Vagina (tissue), 2 donors: Measurements from ENCODE around the gene KCNJ10.

ENCODE experiments used
- POLR2A ChIP-seq, 2 donors: fragments of 450-650 bp; IDR thresholded peaks; one replicate each; pipeline ENCODE4 v1.6.1; 2017; ENCODE audit warnings: antibody characterized with exemption in 2 of 2, mild to moderate bottlenecking in 2 of 2, moderate library complexity in 2 of 2
- POLR2AphosphoS5 ChIP-seq, 2 donors: sonication (generic); formaldehyde crosslinking; IDR thresholded peaks; one replicate each; pipeline ENCODE4 v1.9.0; 2017; ENCODE audit warnings: antibody characterized with exemption in 2 of 2, mild to moderate bottlenecking in 2 of 2, low read depth in 1 of 2; ENCODE audit not compliant: insufficient read depth in 1 of 2
- TF ChIP-seq, protein P1 (sequence below), 3 experiments: fragments of 450-650 bp in 2 of 3; fragments of 200-600 bp in 1 of 3; sonication (generic) in 1 of 3; IDR thresholded peaks; one replicate each; pipeline ENCODE4 v1.5.1; 2017 to 2019; ENCODE audit warnings: antibody characterized with exemption in 3 of 3, mild to moderate bottlenecking in 2 of 3, moderate library complexity in 2 of 3

DNA sequence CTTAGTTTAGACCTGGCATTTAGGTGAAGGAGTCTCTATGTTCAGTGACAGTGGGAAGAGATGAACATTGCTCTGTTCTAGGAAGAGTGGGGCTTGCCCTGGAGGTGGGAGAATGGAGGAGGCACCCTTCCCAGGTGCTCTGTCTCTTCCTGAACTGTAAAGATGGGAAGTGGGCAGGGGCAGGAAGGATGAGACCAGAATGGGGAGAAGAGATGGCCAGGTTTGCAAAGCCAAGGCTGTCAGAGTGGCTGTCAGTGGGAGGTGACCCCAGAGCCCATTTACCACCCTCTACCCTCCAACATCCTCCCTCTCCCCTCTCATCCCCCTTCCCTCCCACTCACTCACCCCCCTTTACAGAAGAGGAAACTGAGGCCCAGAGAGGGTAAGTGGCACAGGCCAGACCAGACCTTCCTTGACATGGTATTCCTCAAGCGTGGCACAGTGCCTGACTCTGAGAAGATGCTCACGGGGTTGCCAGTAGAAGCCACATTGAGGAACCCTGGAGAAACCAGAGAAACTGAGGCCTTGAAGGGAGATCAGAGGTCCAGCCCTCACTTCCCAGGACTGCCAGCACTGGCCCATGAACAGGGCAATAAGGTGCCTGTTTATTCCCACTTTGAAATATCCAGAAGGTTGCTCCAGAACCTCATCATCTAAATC, 29.9 kb upstream of the KCNJ10 start:
- TF ChIP-seq, protein P1, sequence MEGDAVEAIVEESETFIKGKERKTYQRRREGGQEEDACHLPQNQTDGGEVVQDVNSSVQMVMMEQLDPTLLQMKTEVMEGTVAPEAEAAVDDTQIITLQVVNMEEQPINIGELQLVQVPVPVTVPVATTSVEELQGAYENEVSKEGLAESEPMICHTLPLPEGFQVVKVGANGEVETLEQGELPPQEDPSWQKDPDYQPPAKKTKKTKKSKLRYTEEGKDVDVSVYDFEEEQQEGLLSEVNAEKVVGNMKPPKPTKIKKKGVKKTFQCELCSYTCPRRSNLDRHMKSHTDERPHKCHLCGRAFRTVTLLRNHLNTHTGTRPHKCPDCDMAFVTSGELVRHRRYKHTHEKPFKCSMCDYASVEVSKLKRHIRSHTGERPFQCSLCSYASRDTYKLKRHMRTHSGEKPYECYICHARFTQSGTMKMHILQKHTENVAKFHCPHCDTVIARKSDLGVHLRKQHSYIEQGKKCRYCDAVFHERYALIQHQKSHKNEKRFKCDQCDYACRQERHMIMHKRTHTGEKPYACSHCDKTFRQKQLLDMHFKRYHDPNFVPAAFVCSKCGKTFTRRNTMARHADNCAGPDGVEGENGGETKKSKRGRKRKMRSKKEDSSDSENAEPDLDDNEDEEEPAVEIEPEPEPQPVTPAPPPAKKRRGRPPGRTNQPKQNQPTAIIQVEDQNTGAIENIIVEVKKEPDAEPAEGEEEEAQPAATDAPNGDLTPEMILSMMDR (IDR thresholded peaks at IDR 0.05): no peak
- TF ChIP-seq POLR2AphosphoS5 (IDR thresholded peaks at IDR 0.05; ENCODE audit: insufficient read depth in 1 of 2, low read depth in 1 of 2) (no peak), POLR2A (IDR thresholded peaks at IDR 0.05) (no peak)
